Measurements from ENCODE around the gene GNG3. TPM values are rescaled to one million over a fixed set of nuclear protein-coding genes. Genes with fewer than 3 reads are reported as not detected.
A peak's percentile ranks its signal among the peaks of the same experiment; 100 is the strongest.

GNG3 gene
- total and polyA plus RNA-seq, 2 experiments from 2014 or later, result 2.1 to 7.2 TPM

DNA sequence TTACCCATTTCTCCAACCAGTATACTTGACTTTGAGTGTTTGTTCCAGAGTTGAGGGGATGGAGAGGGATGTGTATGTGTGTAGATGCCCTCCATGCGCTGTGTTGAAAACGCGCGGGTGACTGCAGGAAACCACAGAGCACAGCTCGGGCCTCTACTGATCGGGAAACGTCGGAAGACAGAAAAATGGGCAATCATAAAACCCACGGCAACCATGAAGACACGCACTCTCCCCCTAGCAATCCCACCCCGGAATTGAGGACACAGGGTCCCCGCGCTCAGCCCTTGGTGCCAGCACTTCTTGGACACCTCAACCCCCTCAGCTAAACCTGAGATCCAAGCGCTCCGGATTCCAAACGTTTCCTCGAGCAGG is 36.3 kb upstream of the GNG3 start:
- Histone ChIP-seq H3F3A (replicated peaks; ENCODE audit: low read depth) (peaks cover 46% of the 10 kb centered on the region), H3K27ac (ENCODE audit: low read depth) (peak overlapping the region; percentile 92), H4K20me1 (replicated peaks; ENCODE audit: insufficient read depth) (peaks cover 15% of the 10 kb centered on the region), H3K4me2 (peak overlapping the region; percentile 93), H3K27me3 (ENCODE audit: insufficient read depth) (no peaks in the 10 kb centered on the region), H3K9me2 (ENCODE audit: insufficient read depth) (no peaks in the 10 kb centered on the region), H3K4me1 (ENCODE audit: insufficient read depth) (peaks cover 30% of the 10 kb centered on the region), H3K79me2 (replicated peaks; ENCODE audit: insufficient read depth) (peaks cover 37% of the 10 kb centered on the region), H3K36me3 (ENCODE audit: insufficient read depth) (peaks cover 7% of the 10 kb centered on the region), H3K4me3 (peak overlapping the region; percentile 98), H2AFZ (peak overlapping the region; percentile 98)
- peaks cover 53% of the 10 kb centered on the region for H3K36me3 Mint-ChIP-seq (ENCODE audit: low read depth)
- peak; percentile 5 for ATAC-seq
- peaks cover 16% of the 10 kb centered on the region for H3K4me1 Mint-ChIP-seq
- H3K27me3 Mint-ChIP-seq (ENCODE audit: insufficient read depth, low read depth, poor library complexity), result peaks cover 17% of the 10 kb centered on the region
- peak overlapping the region; percentile 90 for H3K4me3 Mint-ChIP-seq
- no peak for DNase-seq (ENCODE audit: low spot score)
- peak overlapping the region; percentile 98 for H3K27ac Mint-ChIP-seq
- TF ChIP-seq, protein P1, sequence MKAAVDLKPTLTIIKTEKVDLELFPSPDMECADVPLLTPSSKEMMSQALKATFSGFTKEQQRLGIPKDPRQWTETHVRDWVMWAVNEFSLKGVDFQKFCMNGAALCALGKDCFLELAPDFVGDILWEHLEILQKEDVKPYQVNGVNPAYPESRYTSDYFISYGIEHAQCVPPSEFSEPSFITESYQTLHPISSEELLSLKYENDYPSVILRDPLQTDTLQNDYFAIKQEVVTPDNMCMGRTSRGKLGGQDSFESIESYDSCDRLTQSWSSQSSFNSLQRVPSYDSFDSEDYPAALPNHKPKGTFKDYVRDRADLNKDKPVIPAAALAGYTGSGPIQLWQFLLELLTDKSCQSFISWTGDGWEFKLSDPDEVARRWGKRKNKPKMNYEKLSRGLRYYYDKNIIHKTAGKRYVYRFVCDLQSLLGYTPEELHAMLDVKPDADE (IDR thresholded peaks at IDR 0.05), result no peak
- TF ChIP-seq ZNF114 (CRISPR knock-in tag; IDR thresholded peaks at IDR 0.05), result no peak
- TF ChIP-seq, protein P2, sequence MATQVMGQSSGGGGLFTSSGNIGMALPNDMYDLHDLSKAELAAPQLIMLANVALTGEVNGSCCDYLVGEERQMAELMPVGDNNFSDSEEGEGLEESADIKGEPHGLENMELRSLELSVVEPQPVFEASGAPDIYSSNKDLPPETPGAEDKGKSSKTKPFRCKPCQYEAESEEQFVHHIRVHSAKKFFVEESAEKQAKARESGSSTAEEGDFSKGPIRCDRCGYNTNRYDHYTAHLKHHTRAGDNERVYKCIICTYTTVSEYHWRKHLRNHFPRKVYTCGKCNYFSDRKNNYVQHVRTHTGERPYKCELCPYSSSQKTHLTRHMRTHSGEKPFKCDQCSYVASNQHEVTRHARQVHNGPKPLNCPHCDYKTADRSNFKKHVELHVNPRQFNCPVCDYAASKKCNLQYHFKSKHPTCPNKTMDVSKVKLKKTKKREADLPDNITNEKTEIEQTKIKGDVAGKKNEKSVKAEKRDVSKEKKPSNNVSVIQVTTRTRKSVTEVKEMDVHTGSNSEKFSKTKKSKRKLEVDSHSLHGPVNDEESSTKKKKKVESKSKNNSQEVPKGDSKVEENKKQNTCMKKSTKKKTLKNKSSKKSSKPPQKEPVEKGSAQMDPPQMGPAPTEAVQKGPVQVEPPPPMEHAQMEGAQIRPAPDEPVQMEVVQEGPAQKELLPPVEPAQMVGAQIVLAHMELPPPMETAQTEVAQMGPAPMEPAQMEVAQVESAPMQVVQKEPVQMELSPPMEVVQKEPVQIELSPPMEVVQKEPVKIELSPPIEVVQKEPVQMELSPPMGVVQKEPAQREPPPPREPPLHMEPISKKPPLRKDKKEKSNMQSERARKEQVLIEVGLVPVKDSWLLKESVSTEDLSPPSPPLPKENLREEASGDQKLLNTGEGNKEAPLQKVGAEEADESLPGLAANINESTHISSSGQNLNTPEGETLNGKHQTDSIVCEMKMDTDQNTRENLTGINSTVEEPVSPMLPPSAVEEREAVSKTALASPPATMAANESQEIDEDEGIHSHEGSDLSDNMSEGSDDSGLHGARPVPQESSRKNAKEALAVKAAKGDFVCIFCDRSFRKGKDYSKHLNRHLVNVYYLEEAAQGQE (IDR thresholded peaks at IDR 0.05; ENCODE audit: unreplicated experiment), result no peak
- TF ChIP-seq EZH2 (IDR thresholded peaks at IDR 0.05; ENCODE audit: low read depth, unreplicated experiment), result no peak
- TF ChIP-seq, protein P3, sequence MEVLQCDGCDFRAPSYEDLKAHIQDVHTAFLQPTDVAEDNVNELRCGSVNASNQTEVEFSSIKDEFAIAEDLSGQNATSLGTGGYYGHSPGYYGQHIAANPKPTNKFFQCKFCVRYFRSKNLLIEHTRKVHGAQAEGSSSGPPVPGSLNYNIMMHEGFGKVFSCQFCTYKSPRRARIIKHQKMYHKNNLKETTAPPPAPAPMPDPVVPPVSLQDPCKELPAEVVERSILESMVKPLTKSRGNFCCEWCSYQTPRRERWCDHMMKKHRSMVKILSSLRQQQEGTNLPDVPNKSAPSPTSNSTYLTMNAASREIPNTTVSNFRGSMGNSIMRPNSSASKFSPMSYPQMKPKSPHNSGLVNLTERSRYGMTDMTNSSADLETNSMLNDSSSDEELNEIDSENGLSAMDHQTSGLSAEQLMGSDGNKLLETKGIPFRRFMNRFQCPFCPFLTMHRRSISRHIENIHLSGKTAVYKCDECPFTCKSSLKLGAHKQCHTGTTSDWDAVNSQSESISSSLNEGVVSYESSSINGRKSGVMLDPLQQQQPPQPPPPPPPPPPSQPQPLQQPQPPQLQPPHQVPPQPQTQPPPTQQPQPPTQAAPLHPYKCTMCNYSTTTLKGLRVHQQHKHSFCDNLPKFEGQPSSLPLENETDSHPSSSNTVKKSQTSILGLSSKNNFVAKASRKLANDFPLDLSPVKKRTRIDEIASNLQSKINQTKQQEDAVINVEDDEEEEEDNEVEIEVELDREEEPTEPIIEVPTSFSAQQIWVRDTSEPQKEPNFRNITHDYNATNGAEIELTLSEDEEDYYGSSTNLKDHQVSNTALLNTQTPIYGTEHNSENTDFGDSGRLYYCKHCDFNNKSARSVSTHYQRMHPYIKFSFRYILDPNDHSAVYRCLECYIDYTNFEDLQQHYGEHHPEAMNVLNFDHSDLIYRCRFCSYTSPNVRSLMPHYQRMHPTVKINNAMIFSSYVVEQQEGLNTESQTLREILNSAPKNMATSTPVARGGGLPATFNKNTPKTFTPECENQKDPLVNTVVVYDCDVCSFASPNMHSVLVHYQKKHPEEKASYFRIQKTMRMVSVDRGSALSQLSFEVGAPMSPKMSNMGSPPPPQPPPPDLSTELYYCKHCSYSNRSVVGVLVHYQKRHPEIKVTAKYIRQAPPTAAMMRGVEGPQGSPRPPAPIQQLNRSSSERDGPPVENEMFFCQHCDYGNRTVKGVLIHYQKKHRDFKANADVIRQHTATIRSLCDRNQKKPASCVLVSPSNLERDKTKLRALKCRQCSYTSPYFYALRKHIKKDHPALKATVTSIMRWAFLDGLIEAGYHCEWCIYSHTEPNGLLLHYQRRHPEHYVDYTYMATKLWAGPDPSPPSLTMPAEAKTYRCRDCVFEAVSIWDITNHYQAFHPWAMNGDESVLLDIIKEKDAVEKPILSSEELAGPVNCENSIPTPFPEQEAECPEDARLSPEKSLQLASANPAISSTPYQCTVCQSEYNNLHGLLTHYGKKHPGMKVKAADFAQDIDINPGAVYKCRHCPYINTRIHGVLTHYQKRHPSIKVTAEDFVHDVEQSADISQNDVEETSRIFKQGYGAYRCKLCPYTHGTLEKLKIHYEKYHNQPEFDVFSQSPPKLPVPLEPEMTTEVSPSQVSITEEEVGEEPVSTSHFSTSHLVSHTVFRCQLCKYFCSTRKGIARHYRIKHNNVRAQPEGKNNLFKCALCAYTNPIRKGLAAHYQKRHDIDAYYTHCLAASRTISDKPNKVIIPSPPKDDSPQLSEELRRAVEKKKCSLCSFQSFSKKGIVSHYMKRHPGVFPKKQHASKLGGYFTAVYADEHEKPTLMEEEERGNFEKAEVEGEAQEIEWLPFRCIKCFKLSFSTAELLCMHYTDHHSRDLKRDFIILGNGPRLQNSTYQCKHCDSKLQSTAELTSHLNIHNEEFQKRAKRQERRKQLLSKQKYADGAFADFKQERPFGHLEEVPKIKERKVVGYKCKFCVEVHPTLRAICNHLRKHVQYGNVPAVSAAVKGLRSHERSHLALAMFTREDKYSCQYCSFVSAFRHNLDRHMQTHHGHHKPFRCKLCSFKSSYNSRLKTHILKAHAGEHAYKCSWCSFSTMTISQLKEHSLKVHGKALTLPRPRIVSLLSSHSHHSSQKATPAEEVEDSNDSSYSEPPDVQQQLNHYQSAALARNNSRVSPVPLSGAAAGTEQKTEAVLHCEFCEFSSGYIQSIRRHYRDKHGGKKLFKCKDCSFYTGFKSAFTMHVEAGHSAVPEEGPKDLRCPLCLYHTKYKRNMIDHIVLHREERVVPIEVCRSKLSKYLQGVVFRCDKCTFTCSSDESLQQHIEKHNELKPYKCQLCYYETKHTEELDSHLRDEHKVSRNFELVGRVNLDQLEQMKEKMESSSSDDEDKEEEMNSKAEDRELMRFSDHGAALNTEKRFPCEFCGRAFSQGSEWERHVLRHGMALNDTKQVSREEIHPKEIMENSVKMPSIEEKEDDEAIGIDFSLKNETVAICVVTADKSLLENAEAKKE (CRISPR knock-in tag; IDR thresholded peaks at IDR 0.05), result no peak
- TF ChIP-seq JUNB (IDR thresholded peaks at IDR 0.05; ENCODE audit: unreplicated experiment), result no peak
- no peak for TF ChIP-seq POLR2AphosphoS5 (IDR thresholded peaks at IDR 0.05; ENCODE audit: low read depth)
- no peak for TF ChIP-seq ZNF331 (CRISPR knock-in tag; IDR thresholded peaks at IDR 0.05; ENCODE audit: low read depth)
- no peak for TF ChIP-seq EZH2phosphoT487 (IDR thresholded peaks at IDR 0.05; ENCODE audit: unreplicated experiment)
- no peak for TF ChIP-seq NANOG (IDR thresholded peaks at IDR 0.05; ENCODE audit: borderline replicate concordance)
- TF ChIP-seq, protein P4, sequence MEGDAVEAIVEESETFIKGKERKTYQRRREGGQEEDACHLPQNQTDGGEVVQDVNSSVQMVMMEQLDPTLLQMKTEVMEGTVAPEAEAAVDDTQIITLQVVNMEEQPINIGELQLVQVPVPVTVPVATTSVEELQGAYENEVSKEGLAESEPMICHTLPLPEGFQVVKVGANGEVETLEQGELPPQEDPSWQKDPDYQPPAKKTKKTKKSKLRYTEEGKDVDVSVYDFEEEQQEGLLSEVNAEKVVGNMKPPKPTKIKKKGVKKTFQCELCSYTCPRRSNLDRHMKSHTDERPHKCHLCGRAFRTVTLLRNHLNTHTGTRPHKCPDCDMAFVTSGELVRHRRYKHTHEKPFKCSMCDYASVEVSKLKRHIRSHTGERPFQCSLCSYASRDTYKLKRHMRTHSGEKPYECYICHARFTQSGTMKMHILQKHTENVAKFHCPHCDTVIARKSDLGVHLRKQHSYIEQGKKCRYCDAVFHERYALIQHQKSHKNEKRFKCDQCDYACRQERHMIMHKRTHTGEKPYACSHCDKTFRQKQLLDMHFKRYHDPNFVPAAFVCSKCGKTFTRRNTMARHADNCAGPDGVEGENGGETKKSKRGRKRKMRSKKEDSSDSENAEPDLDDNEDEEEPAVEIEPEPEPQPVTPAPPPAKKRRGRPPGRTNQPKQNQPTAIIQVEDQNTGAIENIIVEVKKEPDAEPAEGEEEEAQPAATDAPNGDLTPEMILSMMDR (conservative IDR thresholded peaks at IDR 0.05; ENCODE audit: low read depth in 2 of 2), result no peak
- no peak for TF ChIP-seq CREB1 (CRISPR knock-in tag; IDR thresholded peaks at IDR 0.05; ENCODE audit: low read depth)
- TF ChIP-seq STAT1 (IDR thresholded peaks at IDR 0.05; ENCODE audit: unreplicated experiment), result no peak
- H3K9me3 Mint-ChIP-seq, result no peaks in the 10 kb centered on the region; the same call in 1 of the 3 replicates

Data from GM23338 (cell line).